OCI-LY7 (cell line): ENCODE results near the gene HIVEP2.

Experiments used
- EZH2phosphoT487 ChIP-seq: fragments of 200-600 bp; sonication (generic); IDR thresholded peaks from 2 replicates; pipeline ENCODE4 v1.6.1; 2018; ENCODE audit warnings: low read depth, borderline replicate concordance, mild to moderate bottlenecking, mixed run types, antibody characterized with exemption, low read length, moderate library complexity, mixed read lengths
- TF ChIP-seq, protein P1 (sequence below): fragments of 200-600 bp; sonication (generic); conservative IDR thresholded peaks from 2 replicates; pipeline ENCODE4 v1.5.1; 2014; ENCODE audit warnings: mild to moderate bottlenecking, antibody characterized with exemption, low read length, moderate library complexity, mixed read lengths

DNA sequence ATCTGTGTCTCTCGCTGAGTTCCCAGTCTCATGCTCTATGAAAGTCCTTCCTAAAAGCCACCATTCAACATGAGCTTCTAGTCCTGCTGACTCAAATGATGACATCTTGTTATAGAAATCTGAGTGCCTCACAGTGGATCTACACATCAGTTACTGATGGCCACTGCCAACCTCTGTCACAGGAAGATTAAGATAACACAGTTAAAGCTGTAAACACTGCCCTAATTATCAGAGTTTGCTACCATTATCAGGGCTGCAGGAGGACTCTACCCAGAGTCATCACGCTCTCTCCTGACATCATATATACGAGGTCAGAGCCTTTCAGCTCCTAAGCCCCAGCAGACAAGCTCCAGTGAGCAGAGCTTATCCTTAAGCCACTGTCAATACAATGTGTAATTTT is 63.2 kb downstream of the HIVEP2 start:
- TF ChIP-seq, protein P1, sequence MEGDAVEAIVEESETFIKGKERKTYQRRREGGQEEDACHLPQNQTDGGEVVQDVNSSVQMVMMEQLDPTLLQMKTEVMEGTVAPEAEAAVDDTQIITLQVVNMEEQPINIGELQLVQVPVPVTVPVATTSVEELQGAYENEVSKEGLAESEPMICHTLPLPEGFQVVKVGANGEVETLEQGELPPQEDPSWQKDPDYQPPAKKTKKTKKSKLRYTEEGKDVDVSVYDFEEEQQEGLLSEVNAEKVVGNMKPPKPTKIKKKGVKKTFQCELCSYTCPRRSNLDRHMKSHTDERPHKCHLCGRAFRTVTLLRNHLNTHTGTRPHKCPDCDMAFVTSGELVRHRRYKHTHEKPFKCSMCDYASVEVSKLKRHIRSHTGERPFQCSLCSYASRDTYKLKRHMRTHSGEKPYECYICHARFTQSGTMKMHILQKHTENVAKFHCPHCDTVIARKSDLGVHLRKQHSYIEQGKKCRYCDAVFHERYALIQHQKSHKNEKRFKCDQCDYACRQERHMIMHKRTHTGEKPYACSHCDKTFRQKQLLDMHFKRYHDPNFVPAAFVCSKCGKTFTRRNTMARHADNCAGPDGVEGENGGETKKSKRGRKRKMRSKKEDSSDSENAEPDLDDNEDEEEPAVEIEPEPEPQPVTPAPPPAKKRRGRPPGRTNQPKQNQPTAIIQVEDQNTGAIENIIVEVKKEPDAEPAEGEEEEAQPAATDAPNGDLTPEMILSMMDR: no peak
- no peak for TF ChIP-seq EZH2phosphoT487
